Endothelial cell of umbilical vein (primary cell): ENCODE results near the gene EDN1. TPM values are rescaled to one million over a fixed set of nuclear protein-coding genes. Genes with fewer than 3 reads are reported as not detected.

Experiments
- BruUV-seq: library from RNA; stranded (reverse); fragments of 400-500 nt; replicated peaks from 2 replicates; lab custom pipeline; 2021; lab: Mats Ljungman, UMichigan
- CTCF ChIA-PET: fragments of 300-600, 350-600 bp; sonication (Branson Sonifier 250); formaldehyde crosslinking; loops from one replicate; lab custom pipeline; 2021; ENCODE audit warnings: antibody characterized with exemption, inconsistent platforms; lab: Charles Lee
- POLR2A ChIA-PET: fragments of 300-600, 350-600 bp; sonication (Branson Sonifier 250); formaldehyde crosslinking; loops from one replicate; lab custom pipeline; 2021; ENCODE audit warnings: antibody characterized with exemption, inconsistent platforms; lab: Charles Lee
- DNase-seq: peaks from one replicate; pipeline ENCODE4 v3.0.0-alpha.2; 2011; ENCODE audit warnings: low read depth, low spot score
- FAIRE-seq: peaks from 2 replicates; lab custom pipeline; 2011; peaks lifted over from hg19 to GRCh38; lab: Jason Lieb, UNC
- H2AFZ ChIP-seq: 2 replicates; pipeline ENCODE4 v1.6.0; 2012; ENCODE audit warnings: low read depth, low read length, control low read depth, inconsistent platforms
- H3K27ac ChIP-seq: 2 replicates; pipeline ENCODE4 v1.5.1; 2011; ENCODE audit warnings: low read depth, mild to moderate bottlenecking, control low read depth, low read length, moderate library complexity; ENCODE audit not compliant: insufficient read depth
- H3K27me3 ChIP-seq, 2 experiments: 2 replicates each; pipeline versions ENCODE4 v1.6.0 to v1.6.1; 2011; ENCODE audit warnings: low read length in 2 of 2, mixed read lengths in 1 of 2; ENCODE audit not compliant: control insufficient read depth in 2 of 2, insufficient read depth in 2 of 2
- H3K36me3 ChIP-seq, 2 experiments: 2 replicates in 1 of 2; 3 replicates in 1 of 2; pipeline ENCODE4 v1.5.1; 2011; ENCODE audit warnings: low read length in 2 of 2, mild to moderate bottlenecking in 1 of 2, moderate library complexity in 1 of 2; ENCODE audit not compliant: control insufficient read depth in 2 of 2, insufficient read depth in 2 of 2; ENCODE audit errors: extremely low read depth in 1 of 2
- H3K4me1 ChIP-seq: 3 replicates; pipeline ENCODE4 v1.5.1; 2011; ENCODE audit warnings: mild to moderate bottlenecking, low read length; ENCODE audit not compliant: control insufficient read depth, insufficient read depth; ENCODE audit errors: extremely low read depth
- H3K4me2 ChIP-seq: 2 replicates; pipeline ENCODE4 v1.6.1; 2011; ENCODE audit warnings: low read length, control low read depth, mixed read lengths; ENCODE audit not compliant: insufficient read depth
- H3K4me3 ChIP-seq, 3 experiments: fragments of 200-600 bp in 1 of 3; sonication (generic), shearing (Covaris generic) in 1 of 3; replicated peaks in 1 of 3; 2 replicates each; pipeline ENCODE4 v1.5.1; 2011 to 2016; ENCODE audit warnings: control low read depth in 3 of 3, low read length in 3 of 3, mild to moderate bottlenecking in 2 of 3, inconsistent platforms in 1 of 3, low read depth in 1 of 3, moderate library complexity in 1 of 3; ENCODE audit not compliant: insufficient read depth in 1 of 3
- H3K79me2 ChIP-seq: 2 replicates; pipeline ENCODE4 v1.6.0; 2012; ENCODE audit warnings: low read length, inconsistent platforms; ENCODE audit not compliant: control insufficient read depth, insufficient read depth
- H3K9ac ChIP-seq: replicated peaks from 2 replicates; pipeline ENCODE3; 2011; ENCODE audit warnings: low read length, control low read depth; ENCODE audit not compliant: insufficient read depth; ENCODE audit errors: extremely low read depth
- H3K9me1 ChIP-seq: replicated peaks from 3 replicates; pipeline ENCODE4 v1.6.0; 2011; ENCODE audit warnings: mild to moderate bottlenecking, low read length; ENCODE audit not compliant: control insufficient read depth, insufficient read depth; ENCODE audit errors: extremely low read depth
- H3K9me3 ChIP-seq: replicated peaks from 2 replicates; pipeline ENCODE4 v1.5.1; 2012; ENCODE audit warnings: low read length, inconsistent platforms; ENCODE audit not compliant: control insufficient read depth, insufficient read depth
- H4K20me1 ChIP-seq: replicated peaks from 2 replicates; pipeline ENCODE3; 2011; ENCODE audit warnings: mild to moderate bottlenecking, low read length; ENCODE audit not compliant: control insufficient read depth, insufficient read depth; ENCODE audit errors: extremely low read depth
- CTCF ChIP-seq, 2 donors: IDR thresholded peaks; 1 replicate in 1 of 2; 2 replicates in 1 of 2; pipeline ENCODE4 v1.5.1; 2011; ENCODE audit warnings: low read length in 2 of 2, mild to moderate bottlenecking in 2 of 2, moderate library complexity in 2 of 2, control low read depth in 1 of 2, inconsistent platforms in 1 of 2, low read depth in 1 of 2; ENCODE audit not compliant: insufficient read depth in 1 of 2; ENCODE audit errors: extremely low read depth in 1 of 2
- EZH2 ChIP-seq: IDR thresholded peaks from 2 replicates; pipeline ENCODE4 v1.6.1; 2012; ENCODE audit warnings: borderline replicate concordance, low read depth, mild to moderate bottlenecking, moderate library complexity, low read length, inconsistent platforms; ENCODE audit not compliant: severe bottlenecking
- FOS ChIP-seq: IDR thresholded peaks from 2 replicates; pipeline ENCODE4 v1.6.1; 2011; ENCODE audit warnings: mild to moderate bottlenecking, low read length, moderate library complexity, borderline replicate concordance; ENCODE audit not compliant: insufficient read depth
- GATA2 ChIP-seq: IDR thresholded peaks from 2 replicates; pipeline ENCODE4 v1.7.0; 2011; ENCODE audit warnings: low read depth, mild to moderate bottlenecking, moderate library complexity, mixed read lengths, low read length; ENCODE audit not compliant: insufficient read length, insufficient read depth
- JUN ChIP-seq: IDR thresholded peaks from 2 replicates; pipeline ENCODE4 v1.6.1; 2011; ENCODE audit warnings: borderline replicate concordance, low read depth; ENCODE audit not compliant: insufficient read length, insufficient read depth
- MAX ChIP-seq: IDR thresholded peaks from 2 replicates; pipeline ENCODE4 v1.6.1; 2011; ENCODE audit not compliant: insufficient read depth, insufficient read length
- MYC ChIP-seq: IDR thresholded peaks from one replicate; pipeline ENCODE4 v1.6.1; 2011; ENCODE audit warnings: mild to moderate bottlenecking, low read depth, low read length
- POLR2A ChIP-seq: IDR thresholded peaks from 2 replicates; pipeline ENCODE4 v1.6.1; 2012; ENCODE audit warnings: low read depth, mild to moderate bottlenecking, control low read depth, low read length
- POLR2AphosphoS5 ChIP-seq: IDR thresholded peaks from 2 replicates; pipeline ENCODE4 v1.6.1; 2012; ENCODE audit warnings: low read depth, mild to moderate bottlenecking, control low read depth, low read length, moderate library complexity; ENCODE audit not compliant: insufficient read depth
- dilution Hi-C: fragments of 300-500 bp; cut with MboI; formaldehyde crosslinking; loops from one replicate; pipeline ENCODE4 v1.15.0; 2019; ENCODE audit warnings: low sequenced_read_pairs; ENCODE audit not compliant: extremely low pct_ligation_motif_present
- intact Hi-C: fragments of 100-400 bp; cut with micrococcal nuclease; formaldehyde crosslinking; loops from one replicate; pipeline ENCODE4 v1.10.0; 2022
- polyA plus RNA-seq, 4 experiments: library from polyadenylated mRNA; depleted of rRNA in 3 of 4; stranded (reverse) in 3 of 4; unstranded in 1 of 4; fragments of >200 nt; gene quantifications; 2 replicates each; pipeline versions ENCODE4 v1.2.1 to v1.2.3, GENCODE V29; 2011 to 2012; ENCODE audit warnings: missing spikeins in 1 of 4
- total RNA-seq: library from RNA; stranded (reverse); gene quantifications from 2 replicates; pipeline ENCODE4 v1.2.3, GENCODE V29; 2021

EDN1 gene
- total and polyA plus RNA-seq, 2 donors (not counting 3 experiments of a cell fraction or from before 2014, with no cell fraction given): 493 to 498 TPM

GRCh38 chr6:12336121-12336971, 46.2 kb downstream of the EDN1 start:
- ChIA-PET CTCF (interaction anchor here (1.5 kb wide), 1 partner anchor 23 kb away, joined by 5 read pairs; no protein-coding TSS in a partner anchor), POLR2A (no interaction called here)
- no peaks in the 10 kb centered on the region for H4K20me1 ChIP-seq
- peaks cover 3% of the 10 kb centered on the region for H3K4me1 ChIP-seq
- no peak overlapping the region for H2AFZ ChIP-seq
- H3K4me3 ChIP-seq: no peak overlapping the region
- H3K9me1 ChIP-seq: no peaks in the 10 kb centered on the region
- no peak overlapping the region for H3K27ac ChIP-seq
- DNase-seq (no peak), FAIRE-seq (no peak)
- H3K79me2 ChIP-seq: no peaks in the 10 kb centered on the region
- intact Hi-C loops: no loop called here
- dilution Hi-C loops: no loop called here
- no TSS peak for BruUV-seq
- H3K4me2 ChIP-seq: no peak overlapping the region
- no peaks in the 10 kb centered on the region for H3K27me3 ChIP-seq
- no peak overlapping the region for H3K9ac ChIP-seq
- H3K36me3 ChIP-seq: no peaks in the 10 kb centered on the region
- H3K9me3 ChIP-seq: no peaks in the 10 kb centered on the region
- TF ChIP-seq POLR2AphosphoS5: no peak
- no peak for TF ChIP-seq FOS

- Histone ChIP-seq H3K36me3 (no peaks in the 10 kb centered on the region), H3K4me3 (no peak overlapping the region), H4K20me1 (no peaks in the 10 kb centered on the region), H3K9me3 (no peaks in the 10 kb centered on the region), H3K9ac (no peak overlapping the region), H3K9me1 (no peaks in the 10 kb centered on the region), H2AFZ (no peak overlapping the region), H3K27ac (no peak overlapping the region), H3K27me3 (no peaks in the 10 kb centered on the region), H3K4me1 (peaks cover 11% of the 10 kb centered on the region), H3K79me2 (no peaks in the 10 kb centered on the region), H3K4me2 (no peak overlapping the region)
- CTCF ChIA-PET: no interaction called here
- dilution Hi-C loops (no loop called here), intact Hi-C loops (no loop called here)
- FAIRE-seq (no peak), DNase-seq (no peak)
- no TSS peak for BruUV-seq
- TF ChIP-seq POLR2A (no peak), MAX (no peak), CTCF (IDR thresholded peaks at IDR 0.05; ENCODE audit: extremely low read depth in 1 of 2, insufficient read depth in 1 of 2, low read depth in 1 of 2, low read length in 2 of 2) (no peak), FOS (no peak), MYC (no peak), POLR2AphosphoS5 (no peak), JUN (no peak), EZH2 (no peak), GATA2 (no peak)
- POLR2A ChIA-PET: no interaction called here
Measured at GRCh38 chr6:12339022-12339421, 48.9 kb downstream of the EDN1 start.
